AG04449 (cell line): ENCODE results near the gene CDC27.
"Not testable (repeated sequence)": the region's sequence is repeated elsewhere in the genome, so short reads cannot be mapped to it uniquely, and the experiment has no call there.

Source experiments
- CTCF ChIA-PET: fragments of 350-600 bp; formaldehyde crosslinking; extraction: SDS; loops from one replicate; lab custom pipeline; 2021; ENCODE audit warnings: antibody characterized with exemption; lab: Yijun Ruan, JAX
- POLR2A ChIA-PET: fragments of 400-600, 350-600 bp; formaldehyde crosslinking; extraction: SDS; loops from one replicate; lab custom pipeline; 2020; ENCODE audit warnings: antibody characterized with exemption, inconsistent platforms; lab: Yijun Ruan, JAX
- DNase-seq: peaks from one replicate; pipeline ENCODE4 v3.0.0-alpha.2; 2010; ENCODE audit warnings: low read depth, low spot score
- H3K4me3 ChIP-seq: 2 replicates; pipeline ENCODE4 v1.5.1; 2011; ENCODE audit warnings: low read depth, mild to moderate bottlenecking, control low read depth, low read length
- CTCF ChIP-seq: IDR thresholded peaks from one replicate; pipeline ENCODE4 v1.5.1; 2011; ENCODE audit warnings: mild to moderate bottlenecking, moderate library complexity, low read length, control low read depth, inconsistent platforms; ENCODE audit not compliant: insufficient read depth; ENCODE audit errors: missing control alignments

Gene CDC27

GRCh38 chr17:47159315-47159714 lies 29.8 kb downstream of the CDC27 start:
- ChIA-PET CTCF (interaction anchor here (0.9 to 1.5 kb wide), 2 partner anchors 156 to 457 kb away, joined by 5 to 6 read pairs; no protein-coding TSS in a partner anchor), POLR2A (interaction anchor here (0.5 kb wide), 1 partner anchor 51 kb away, joined by 3 read pairs; no protein-coding TSS in a partner anchor)
- TF ChIP-seq CTCF, result no peak
- DNase-seq, result no peak
- no peak overlapping the region for H3K4me3 ChIP-seq

GRCh38 chr17:47145351-47145750 lies 43.7 kb downstream of the CDC27 start:
- H3K4me3 ChIP-seq, result no peak overlapping the region
- no peak for TF ChIP-seq CTCF
- ChIA-PET CTCF (no interaction called here), POLR2A (no interaction called here)
- no peak for DNase-seq

- TF ChIP-seq CTCF, result no peak
- ChIA-PET POLR2A (no interaction called here), CTCF (no interaction called here)
- no peak for DNase-seq
- no peak overlapping the region for H3K4me3 ChIP-seq
Measured at GRCh38 chr17:47135235-47135634, 53.9 kb downstream of the CDC27 start.

GRCh38 chr17:47134354-47134753 lies 54.7 kb downstream of the CDC27 start:
- CTCF ChIA-PET, DNase-seq, POLR2A ChIA-PET, H3K4me3 ChIP-seq: not testable (repeated sequence)

- ChIA-PET CTCF (interaction anchor here (0.7 kb wide), 1 partner anchor 183 kb away, joined by 3 read pairs; no protein-coding TSS in a partner anchor), POLR2A (no interaction called here)
- TF ChIP-seq CTCF, result no peak
Measured at GRCh38 chr17:47131761-47132160, 57.3 kb downstream of the CDC27 start.

GRCh38 chr17:47126835-47127234 lies 62.3 kb downstream of the CDC27 start:
- DNase-seq, POLR2A ChIA-PET, H3K4me3 ChIP-seq: not testable (repeated sequence)
- CTCF ChIA-PET, result interaction anchor here (0.7 to 1.4 kb wide), 2 partner anchors 11 to 189 kb away, joined by 3 to 4 read pairs; no protein-coding TSS in a partner anchor

More at GRCh38 chr17:47131761-47132160, 57.3 kb downstream of the CDC27 start:
- H3K4me3 ChIP-seq, result no peak overlapping the region
- DNase-seq, result no peak

GRCh38 chr17:47123262-47123661 lies 65.8 kb downstream of the CDC27 start:
- CTCF ChIA-PET, DNase-seq, H3K4me3 ChIP-seq: not testable (repeated sequence)
- POLR2A ChIA-PET, result interaction anchor here (0.6 kb wide), 1 partner anchor 17 kb away, joined by 3 read pairs; no protein-coding TSS in a partner anchor

GRCh38 chr17:47120521-47121095 lies 68.5 kb downstream of the CDC27 start:
- POLR2A ChIA-PET, result no interaction called here
- CTCF ChIA-PET, result interaction anchor here (1.4 kb wide), 1 partner anchor 17 kb away, joined by 3 read pairs; no protein-coding TSS in a partner anchor
- no peak overlapping the region for H3K4me3 ChIP-seq
- no peak for DNase-seq
- TF ChIP-seq CTCF, result no peak
